Measurements from ENCODE around the gene VAMP8.

VAMP8 gene

GRCh38 chr2:85575739-85576138, 1.6 kb upstream of the VAMP8 start:
- DNase-seq (ENCODE audit: low read depth) = no peak
- H3K4me3 ChIP-seq (ENCODE audit: low read depth, low read length) = no peak overlapping the region
- TF ChIP-seq POLR2A (IDR thresholded peaks at IDR 0.05; ENCODE audit: extremely low read depth, insufficient read length) (no peak), MAX (IDR thresholded peaks at IDR 0.05; ENCODE audit: low read depth, low read length) (no peak), CTCF (IDR thresholded peaks at IDR 0.05; ENCODE audit: low read depth, low read length) (no peak), MYC (IDR thresholded peaks at IDR 0.05; ENCODE audit: low read depth, low read length) (no peak)

- peak overlapping the region; percentile 94 for H3K4me3 ChIP-seq (ENCODE audit: low read depth, low read length)
- no peak for TF ChIP-seq MYC (IDR thresholded peaks at IDR 0.05; ENCODE audit: low read depth, low read length)
- TF ChIP-seq MAX (IDR thresholded peaks at IDR 0.05; ENCODE audit: low read depth, low read length) = no peak
- TF ChIP-seq CTCF (IDR thresholded peaks at IDR 0.05; ENCODE audit: low read depth, low read length) = no peak
- no peak for TF ChIP-seq POLR2A (IDR thresholded peaks at IDR 0.05; ENCODE audit: extremely low read depth, insufficient read length)
- DNase-seq (ENCODE audit: low read depth) = no peak
Measured at GRCh38 chr2:85577063-85577385, 362 bp upstream of the VAMP8 start.

GRCh38 chr2:85578243-85579180, 1.1 kb downstream of the VAMP8 start:
- TF ChIP-seq MYC (IDR thresholded peaks at IDR 0.05; ENCODE audit: low read depth, low read length) (peak; percentile 98), POLR2A (IDR thresholded peaks at IDR 0.05; ENCODE audit: extremely low read depth, insufficient read length) (peak; percentile 31), CTCF (IDR thresholded peaks at IDR 0.05; ENCODE audit: low read depth, low read length) (no peak), MAX (IDR thresholded peaks at IDR 0.05; ENCODE audit: low read depth, low read length) (peak; percentile 96)
- H3K4me3 ChIP-seq (ENCODE audit: low read depth, low read length) = peak overlapping the region; percentile 94
- peak; percentile 95 for DNase-seq (ENCODE audit: low read depth)

GRCh38 chr2:85579266-85579935, 2.0 kb downstream of the VAMP8 start:
- DNase-seq (ENCODE audit: low read depth) = peak; percentile 92
- H3K4me3 ChIP-seq (ENCODE audit: low read depth, low read length) = peak overlapping the region; percentile 94
- TF ChIP-seq MAX (IDR thresholded peaks at IDR 0.05; ENCODE audit: low read depth, low read length) (no peak), MYC (IDR thresholded peaks at IDR 0.05; ENCODE audit: low read depth, low read length) (no peak), POLR2A (IDR thresholded peaks at IDR 0.05; ENCODE audit: extremely low read depth, insufficient read length) (no peak), CTCF (IDR thresholded peaks at IDR 0.05; ENCODE audit: low read depth, low read length) (no peak)

GRCh38 chr2:85580206-85580605, 2.8 kb downstream of the VAMP8 start:
- peak overlapping the region; percentile 94 for H3K4me3 ChIP-seq (ENCODE audit: low read depth, low read length)
- DNase-seq (ENCODE audit: low read depth) = no peak
- TF ChIP-seq MYC (IDR thresholded peaks at IDR 0.05; ENCODE audit: low read depth, low read length) = no peak
- TF ChIP-seq MAX (IDR thresholded peaks at IDR 0.05; ENCODE audit: low read depth, low read length) = no peak
- TF ChIP-seq POLR2A (IDR thresholded peaks at IDR 0.05; ENCODE audit: extremely low read depth, insufficient read length) = no peak
- no peak for TF ChIP-seq CTCF (IDR thresholded peaks at IDR 0.05; ENCODE audit: low read depth, low read length)
